Kidney glomerular epithelial cell (primary cell): Measurements from ENCODE around the gene SLC26A8.
"Not testable (repeated sequence)": the region's sequence is repeated elsewhere in the genome, so short reads cannot be mapped to it uniquely, and the experiment has no call there.

Experiments used
- DNase-seq: peaks from one replicate; lab custom pipeline; 2025; lab: John Stamatoyannopoulos, UW

SLC26A8 gene

DNA sequence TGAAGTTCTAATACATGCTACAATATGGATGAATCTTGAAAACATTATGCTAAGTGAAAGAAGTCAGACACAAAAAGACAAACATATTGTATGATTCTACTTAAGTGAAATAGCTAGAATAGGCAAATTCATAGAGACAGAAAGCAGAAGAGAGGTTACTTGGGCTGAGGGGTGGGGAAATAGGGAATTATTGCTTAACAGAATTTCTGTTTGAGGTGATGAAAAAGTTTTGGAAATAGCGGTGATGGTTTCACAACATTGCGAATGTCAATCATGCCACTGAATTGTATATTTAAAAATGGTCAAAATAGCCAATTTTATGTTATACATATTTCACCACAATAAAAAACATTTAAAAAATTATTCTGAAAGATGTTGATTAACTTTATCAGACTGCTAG lies 6.1 kb downstream of the SLC26A8 start:
- no peak for DNase-seq

- no peak for DNase-seq
These were observed 8.8 kb downstream of the SLC26A8 start for GRCh38 chr6:36015666-36016065.

GRCh38 chr6:36000451-36000850 lies 24.0 kb downstream of the SLC26A8 start:
- no peak for DNase-seq

GRCh38 chr6:35993150-35993549 lies 31.3 kb downstream of the SLC26A8 start:
- DNase-seq: no peak

DNA sequence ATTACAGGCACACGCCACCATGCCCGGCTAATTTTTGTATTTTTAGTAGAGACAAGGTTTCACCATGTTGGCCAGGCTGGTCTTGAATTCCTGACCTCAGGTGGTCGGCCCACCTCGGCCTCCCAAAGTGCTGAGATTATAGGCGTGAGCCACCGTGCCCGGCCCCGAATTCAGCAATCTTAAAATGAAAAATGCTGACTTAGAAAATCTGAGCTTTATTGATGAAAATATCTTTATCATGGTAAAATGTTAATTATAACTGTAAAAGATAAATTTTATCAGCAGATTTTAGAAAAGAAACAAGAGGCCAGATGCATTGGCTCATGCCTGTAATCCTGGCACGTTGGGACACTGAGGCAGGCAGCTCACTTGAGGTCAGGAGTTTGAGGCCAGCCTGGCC lies 36.4 kb downstream of the SLC26A8 start:
- DNase-seq: not testable (repeated sequence)

GRCh38 chr6:35984701-35985100 lies 39.7 kb downstream of the SLC26A8 start:
- DNase-seq: no peak

DNA sequence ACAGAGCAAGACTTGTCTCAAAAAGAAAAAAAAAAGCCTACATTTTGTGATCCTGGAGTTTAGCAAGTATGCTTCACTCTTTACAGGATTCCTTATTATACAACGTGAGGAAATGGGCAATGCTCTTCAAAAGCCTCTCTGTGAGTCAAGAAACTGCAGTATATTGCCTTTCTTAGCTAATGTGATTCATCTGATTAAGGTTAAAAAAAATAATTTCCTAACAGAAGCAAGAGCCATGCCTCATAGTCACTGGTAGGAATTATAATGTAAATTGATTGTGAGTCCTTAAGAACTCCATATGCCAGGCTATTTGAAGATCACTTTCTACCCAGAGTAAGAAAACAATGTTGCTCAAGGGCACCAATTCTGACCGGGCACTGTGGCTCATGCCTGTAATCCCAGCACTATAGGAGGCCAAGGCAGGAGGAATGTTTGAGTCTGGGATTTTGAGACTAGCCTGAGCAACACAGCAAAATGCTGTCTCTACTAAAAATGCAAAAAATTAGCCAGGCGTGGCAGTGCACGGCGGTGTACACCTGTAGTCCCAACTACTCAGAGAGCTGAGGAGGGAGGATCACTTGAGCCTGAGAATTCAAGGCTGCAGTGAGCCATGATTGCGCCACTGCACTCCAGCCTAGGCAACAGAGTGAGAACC lies 43.3 kb downstream of the SLC26A8 start:
- no peak for DNase-seq

- DNase-seq: not testable (repeated sequence)
These were observed 44.3 kb downstream of the SLC26A8 start for GRCh38 chr6:35980126-35980525.

DNA sequence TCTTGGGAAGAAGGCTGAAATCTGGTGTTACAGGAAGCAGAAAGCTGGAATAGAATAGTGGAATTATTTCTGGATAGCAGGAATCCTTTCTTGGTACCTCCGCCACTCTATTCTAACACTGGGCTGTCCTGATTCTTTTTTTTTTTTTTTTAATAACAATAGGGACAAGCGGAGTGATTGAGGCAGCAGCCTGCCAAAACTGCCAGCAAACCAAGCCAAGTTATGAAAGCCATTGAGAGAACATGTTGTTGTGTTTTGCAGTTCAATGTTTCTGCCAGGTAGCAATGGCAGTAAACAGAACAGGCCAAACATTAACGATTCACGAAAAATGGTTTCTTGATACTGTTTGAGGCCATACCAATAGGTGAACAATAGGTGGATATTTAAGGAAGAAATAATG lies 47.1 kb downstream of the SLC26A8 start:
- no peak for DNase-seq

GRCh38 chr6:35973670-35974222 lies 50.7 kb downstream of the SLC26A8 start:
- no peak for DNase-seq

GRCh38 chr6:35972471-35973367 lies 51.7 kb downstream of the SLC26A8 start:
- DNase-seq: no peak

DNA sequence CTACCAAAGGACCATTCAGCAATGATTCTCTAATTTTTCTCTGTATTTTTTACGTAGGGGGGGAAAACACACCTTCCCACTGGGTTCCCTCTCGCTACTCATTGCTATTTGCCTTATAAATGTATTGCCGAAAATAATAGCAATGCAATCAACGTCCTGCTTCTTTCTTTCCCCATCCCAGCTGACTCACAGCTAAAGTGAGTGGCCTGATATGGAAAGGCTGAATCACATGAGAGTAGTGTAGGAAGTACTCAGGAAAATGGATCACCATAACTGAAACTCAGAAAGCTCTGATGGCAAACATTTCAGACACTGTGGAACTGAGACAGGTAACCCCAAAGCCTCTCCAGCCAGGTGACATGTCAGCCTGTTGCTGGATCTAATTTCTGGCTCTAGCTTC lies 54.3 kb downstream of the SLC26A8 start:
- peak; percentile 10 for DNase-seq

GRCh38 chr6:35969646-35970045 lies 54.8 kb downstream of the SLC26A8 start:
- DNase-seq: no peak

GRCh38 chr6:35968821-35969220 lies 55.6 kb downstream of the SLC26A8 start:
- DNase-seq: no peak

DNA sequence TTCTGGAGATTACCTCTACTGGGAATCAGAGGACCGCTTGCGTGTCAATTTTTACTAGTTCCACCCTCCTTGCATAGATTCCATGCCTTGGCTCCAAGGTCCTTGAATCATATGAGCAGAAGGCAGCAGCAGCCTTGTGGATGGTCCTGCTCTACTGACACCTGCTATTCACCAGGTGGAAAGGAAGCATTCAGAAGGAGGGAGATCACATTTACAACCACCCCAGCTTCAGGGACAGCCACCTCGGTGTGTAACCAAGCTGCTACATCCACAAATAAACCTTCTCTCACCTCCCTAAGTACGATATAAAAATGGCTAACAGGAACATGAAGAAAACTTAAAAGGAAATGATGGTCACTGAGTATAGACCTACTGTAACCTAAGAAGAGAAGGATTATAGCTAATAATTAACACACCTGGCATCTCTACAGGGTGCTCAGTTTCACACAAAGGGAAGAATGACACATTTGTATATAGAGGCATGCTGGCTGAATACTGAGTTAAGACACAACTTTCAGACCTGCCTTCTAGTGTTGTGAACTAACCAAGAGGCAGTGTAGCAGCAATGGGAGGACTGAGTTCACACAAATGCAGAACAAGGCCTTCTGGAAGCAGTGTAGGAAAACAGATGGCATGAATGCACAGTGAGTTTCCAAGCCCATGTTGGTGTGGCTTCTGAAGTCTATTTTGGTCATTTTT lies 57.2 kb downstream of the SLC26A8 start:
- DNase-seq: peak; percentile 72

DNA sequence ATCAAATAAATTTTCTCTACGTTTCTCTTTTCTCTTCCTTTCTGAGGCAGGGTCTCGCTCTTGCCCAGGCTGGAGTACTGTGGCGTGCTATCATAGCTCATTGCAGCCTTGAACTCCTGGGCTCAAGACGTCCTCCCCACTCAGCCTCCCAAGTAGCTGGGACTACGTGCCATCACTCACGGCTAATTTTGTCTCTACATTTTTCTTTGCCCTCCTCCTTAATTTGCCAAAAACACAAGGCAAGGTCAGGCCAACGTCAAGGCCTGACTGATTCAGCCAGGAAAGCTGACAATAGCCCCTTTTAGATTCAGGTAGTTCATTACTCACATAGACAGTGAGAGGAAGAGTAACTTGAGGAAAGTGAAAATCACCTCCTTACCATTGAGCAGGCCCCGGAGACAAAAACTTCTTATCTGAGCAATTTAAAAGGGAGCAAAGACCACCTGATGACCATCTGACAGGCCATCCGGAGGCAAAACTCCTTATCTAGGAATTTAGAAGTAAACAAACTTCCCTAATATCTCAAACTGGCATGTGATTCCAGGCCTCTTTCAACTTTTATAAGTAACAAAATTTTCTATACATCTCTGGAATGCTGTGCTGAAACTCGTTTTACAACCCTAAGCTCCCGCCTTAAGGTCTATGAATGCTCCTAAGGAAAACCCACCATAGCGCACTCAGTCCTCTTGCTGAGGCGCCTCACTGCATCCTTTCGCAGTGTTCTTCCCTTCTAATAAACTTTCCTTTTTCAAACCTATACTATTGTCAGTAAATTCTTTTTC lies 61.5 kb downstream of the SLC26A8 start:
- DNase-seq: no peak

DNA sequence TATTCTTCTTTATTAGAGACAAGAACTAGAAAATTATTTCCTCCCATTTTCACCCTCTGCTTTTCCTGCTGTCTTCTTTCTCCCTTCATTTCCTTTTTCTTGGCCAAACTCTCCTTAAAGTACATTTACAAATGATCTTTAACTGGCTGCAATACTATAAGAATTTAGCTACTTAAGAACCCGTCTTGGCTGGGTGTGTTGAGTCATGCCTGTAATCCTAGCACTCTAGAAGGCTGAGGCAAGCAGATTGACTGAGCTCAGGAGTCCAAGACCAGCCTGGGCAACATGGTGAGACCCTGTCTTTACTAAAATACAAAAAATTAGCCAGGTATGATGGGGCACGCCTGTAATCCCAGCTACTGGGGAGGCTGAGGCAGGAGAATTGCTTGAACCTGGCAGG lies 64.3 kb downstream of the SLC26A8 start:
- DNase-seq: no peak

DNA sequence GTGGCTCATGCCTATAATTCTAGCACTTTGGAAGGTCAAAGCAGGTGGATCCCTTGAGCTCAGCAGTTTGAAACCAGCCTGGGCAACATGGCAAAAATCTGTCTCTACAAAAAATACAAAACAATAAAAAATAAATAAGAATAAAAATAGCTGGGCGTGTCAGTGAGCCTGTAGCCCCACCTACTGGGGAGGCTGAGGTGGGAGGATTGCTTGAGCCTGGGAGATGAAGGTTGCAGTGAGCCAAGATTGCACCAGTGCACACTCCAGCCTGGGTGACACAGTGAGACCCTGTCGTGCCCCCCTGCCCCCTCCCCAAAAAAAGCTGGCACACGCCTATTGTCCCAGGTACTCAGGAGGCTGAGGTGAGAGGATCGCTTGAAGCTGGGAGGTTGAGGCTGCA lies 68.5 kb downstream of the SLC26A8 start:
- no peak for DNase-seq

DNA sequence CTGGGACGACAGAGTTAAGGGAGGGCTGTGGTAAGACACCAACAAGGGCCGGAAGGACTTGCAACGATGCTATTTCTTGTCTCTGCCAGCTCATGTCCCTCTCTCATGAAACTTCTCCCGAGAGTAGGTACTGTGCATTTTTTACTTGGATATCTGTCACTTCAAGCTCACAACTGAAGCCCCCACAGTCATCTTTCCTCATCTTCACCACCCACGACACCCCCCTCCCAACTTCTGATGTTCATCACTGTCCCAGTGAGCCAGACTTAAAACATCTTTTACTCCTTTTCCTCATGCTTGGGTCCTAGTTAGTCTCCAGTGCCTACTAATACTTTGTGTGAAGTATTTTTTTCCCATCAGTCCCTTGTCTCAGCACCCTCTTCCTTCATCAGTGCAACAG lies 68.9 kb downstream of the SLC26A8 start:
- DNase-seq: no peak

DNA sequence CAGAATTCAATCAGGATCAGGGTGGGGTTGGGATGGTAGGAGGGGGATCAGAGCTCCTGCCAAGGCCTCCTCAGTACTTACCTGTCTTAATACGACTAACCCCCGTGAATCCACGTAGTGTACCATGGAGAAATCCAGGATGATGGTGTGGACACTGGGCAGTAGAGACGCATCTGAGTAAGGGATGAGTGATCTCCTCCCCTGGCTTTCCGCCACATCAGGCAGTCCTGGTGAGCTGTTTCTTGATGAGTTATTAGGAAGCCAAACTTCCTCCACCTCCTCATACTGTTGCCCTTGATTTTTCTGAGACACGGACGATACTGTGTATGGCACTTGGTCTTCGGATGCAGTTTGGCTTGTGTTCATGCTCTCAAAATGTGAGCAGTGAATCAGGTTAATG lies 69.4 kb downstream of the SLC26A8 start:
- DNase-seq: no peak

DNA sequence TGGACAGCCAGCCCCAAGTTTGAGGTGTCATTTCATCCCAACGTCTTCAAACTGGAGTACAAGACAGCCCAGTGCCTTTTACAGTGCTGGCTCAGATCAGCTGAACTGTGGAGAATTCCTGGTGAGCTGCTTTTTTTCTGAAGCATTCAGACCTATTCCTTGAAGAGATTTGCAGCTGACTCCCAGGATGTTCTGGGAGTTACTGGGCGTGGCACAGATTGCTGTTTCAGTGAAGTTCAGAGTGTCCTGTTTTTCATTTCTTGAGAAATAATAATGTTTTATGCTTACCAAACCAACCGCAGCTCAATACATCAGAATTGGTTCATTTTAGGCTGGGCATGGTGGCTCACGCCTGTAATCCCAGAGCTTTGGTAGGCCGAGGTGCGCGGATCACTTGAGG lies 70.1 kb downstream of the SLC26A8 start:
- no peak for DNase-seq

DNA sequence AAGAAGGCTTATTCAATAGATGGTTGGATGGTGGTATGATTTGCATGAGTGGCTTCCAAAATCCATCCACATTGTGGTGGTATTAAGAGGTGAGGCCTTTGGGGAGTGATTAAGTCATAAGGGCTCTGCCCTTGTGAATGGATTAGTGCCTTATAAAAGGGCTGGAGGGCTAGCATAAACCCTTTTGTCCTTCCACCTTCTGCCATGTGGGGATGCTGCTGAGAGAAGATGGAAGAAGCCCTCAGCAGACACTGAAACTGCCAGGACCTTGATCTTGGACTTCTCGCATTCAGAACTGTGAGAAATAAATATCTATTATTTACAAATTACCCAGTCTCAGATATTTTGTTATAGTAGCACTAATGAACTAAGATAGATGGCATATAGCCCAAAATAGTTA lies 75.7 kb downstream of the SLC26A8 start:
- no peak for DNase-seq
